Activated CD4-positive, alpha-beta T cell treated with anti-CD3 and anti-CD28 coated beads for 36 hours (primary cell): Measurements from ENCODE around the gene CNP. TPM values are rescaled to one million over a fixed set of nuclear protein-coding genes. Genes with fewer than 3 reads are reported as not detected.
A peak's percentile ranks its signal among the peaks of the same experiment; 100 is the strongest.

Source experiments
- ATAC-seq: fragments of 200-7000 bp; cut with Tn5 transposase; one replicate; pipeline ENCODE4 v1.10.0; 2021; ENCODE audit warnings: mild to moderate bottlenecking, moderate library complexity
- CTCF ChIA-PET: fragments of 350-600 bp; sonication (Branson Sonifier 250); formaldehyde crosslinking; loops from one replicate; lab custom pipeline; 2021; ENCODE audit warnings: antibody characterized with exemption; lab: Charles Lee
- POLR2A ChIA-PET: fragments of 350-600 bp; sonication (Branson Sonifier 250); formaldehyde crosslinking; loops from one replicate; lab custom pipeline; 2021; ENCODE audit warnings: antibody characterized with exemption, inconsistent platforms; lab: Charles Lee
- DNase-seq: peaks from one replicate; pipeline ENCODE4 v3.0.0-alpha.2; 2020
- H3K27ac Mint-ChIP-seq: one replicate; pipeline ENCODE4 v1.8.0; 2021; ENCODE audit warnings: mixed read lengths
- H3K27me3 Mint-ChIP-seq: one replicate; pipeline ENCODE4 v1.8.0; 2021; ENCODE audit warnings: mixed read lengths
- H3K36me3 Mint-ChIP-seq: one replicate; pipeline ENCODE4 v1.8.0; 2021; ENCODE audit warnings: low read depth, mixed read lengths
- H3K4me1 Mint-ChIP-seq: one replicate; pipeline ENCODE4 v1.8.0; 2021; ENCODE audit warnings: mixed read lengths
- H3K4me3 Mint-ChIP-seq: one replicate; pipeline ENCODE4 v1.8.0; 2021; ENCODE audit warnings: mild to moderate bottlenecking, moderate library complexity, mixed read lengths
- H3K9me3 Mint-ChIP-seq: one replicate; pipeline ENCODE4 v1.8.0; 2021; ENCODE audit warnings: low read depth, mixed read lengths
- intact Hi-C, 2 experiments: fragments of 100-400 bp; cut with DNase I in 1 of 2; cut with micrococcal nuclease in 1 of 2; formaldehyde crosslinking; loops; one replicate each; pipeline versions ENCODE4 v1.14.2 to v1.15.1; 2022 to 2024; cut with DNase I, micrococcal nuclease
- total RNA-seq, 2 experiments: library from RNA; stranded (reverse); gene quantifications; one replicate each; pipeline ENCODE4 v1.2.3, GENCODE V29; 2021

The CNP gene
- total RNA-seq, 2 experiments from 2014 or later: 55.1 to 77.0 TPM

DNA sequence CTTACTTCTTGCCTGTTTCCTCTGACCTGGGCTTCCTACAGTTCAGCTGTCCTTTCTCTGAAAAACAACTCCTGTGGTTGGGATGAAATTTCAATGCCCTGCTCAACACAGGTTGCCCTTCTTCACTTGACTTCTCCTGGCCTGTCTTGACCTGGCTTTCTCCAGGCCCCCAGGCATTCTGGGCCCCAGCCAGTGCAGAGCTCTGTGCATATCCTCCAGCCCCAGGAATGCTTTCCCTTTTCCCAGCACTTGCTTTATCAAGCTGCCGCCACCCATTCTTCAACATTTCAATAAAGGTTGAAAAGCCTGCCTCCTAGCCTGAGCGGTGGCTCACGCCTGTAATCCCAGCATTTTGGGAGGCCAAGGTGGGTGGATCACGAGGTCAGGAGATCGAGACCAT, 25.4 kb upstream of the CNP start:
- Mint-ChIP-seq H3K36me3 (no peaks in the 10 kb centered on the region), H3K4me1 (no peaks in the 10 kb centered on the region), H3K27ac (no peak overlapping the region), H3K4me3 (no peak overlapping the region), H3K27me3 (no peaks in the 10 kb centered on the region), H3K9me3 (no peaks in the 10 kb centered on the region)
- ATAC-seq (no peak), DNase-seq (no peak)
- intact Hi-C loops: no loop called here
- ChIA-PET POLR2A (no interaction called here), CTCF (no interaction called here)

DNA sequence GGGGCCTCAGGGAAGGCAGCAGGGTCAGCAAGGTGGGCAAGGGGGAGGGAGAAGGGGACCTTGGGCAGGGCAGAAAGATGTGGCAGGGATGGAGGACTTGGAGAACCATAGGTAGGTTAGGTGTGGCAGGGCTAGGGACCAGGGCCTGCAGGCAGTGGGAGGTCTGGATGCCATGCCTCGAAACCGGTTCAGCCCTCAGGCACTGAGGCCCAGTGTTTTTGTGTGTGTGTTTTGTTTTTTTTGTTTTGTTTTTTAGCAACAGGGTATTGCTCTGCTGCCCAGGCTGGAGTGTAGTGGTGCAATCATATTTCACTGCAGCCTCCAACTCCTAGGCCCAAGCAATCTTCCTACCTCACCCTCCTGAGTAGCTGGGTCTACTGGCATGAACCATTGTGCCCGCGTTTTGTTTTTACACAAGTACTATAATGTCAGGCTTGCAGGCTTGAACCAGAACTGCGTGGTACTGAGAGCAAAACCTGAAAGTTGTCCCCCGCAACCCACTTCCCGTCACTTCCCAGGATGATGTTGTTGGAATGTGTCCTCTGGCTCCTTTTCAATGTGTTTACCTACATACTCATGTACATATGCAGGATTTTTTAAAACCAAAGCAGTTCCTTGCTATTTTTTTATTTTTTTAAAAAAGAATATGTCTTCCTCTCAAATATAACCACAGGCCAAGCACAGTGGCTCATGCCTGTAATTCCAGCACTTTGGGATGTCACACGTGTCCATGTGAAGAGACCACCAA, 23.8 kb upstream of the CNP start:
- Mint-ChIP-seq H3K4me1 (no peaks in the 10 kb centered on the region), H3K9me3 (no peaks in the 10 kb centered on the region), H3K36me3 (no peaks in the 10 kb centered on the region), H3K27me3 (no peaks in the 10 kb centered on the region), H3K4me3 (no peak overlapping the region), H3K27ac (no peak overlapping the region)
- CTCF ChIA-PET: interaction anchor here (0.7 kb wide), 1 partner anchor 186 kb away, joined by 3 read pairs; no protein-coding TSS in a partner anchor
- ATAC-seq (no peak), DNase-seq (no peak)
- POLR2A ChIA-PET: interaction anchor here (1.0 kb wide), 1 partner anchor 16 kb away, joined by 3 read pairs; no protein-coding TSS in a partner anchor
- intact Hi-C loops: no loop called here

DNA sequence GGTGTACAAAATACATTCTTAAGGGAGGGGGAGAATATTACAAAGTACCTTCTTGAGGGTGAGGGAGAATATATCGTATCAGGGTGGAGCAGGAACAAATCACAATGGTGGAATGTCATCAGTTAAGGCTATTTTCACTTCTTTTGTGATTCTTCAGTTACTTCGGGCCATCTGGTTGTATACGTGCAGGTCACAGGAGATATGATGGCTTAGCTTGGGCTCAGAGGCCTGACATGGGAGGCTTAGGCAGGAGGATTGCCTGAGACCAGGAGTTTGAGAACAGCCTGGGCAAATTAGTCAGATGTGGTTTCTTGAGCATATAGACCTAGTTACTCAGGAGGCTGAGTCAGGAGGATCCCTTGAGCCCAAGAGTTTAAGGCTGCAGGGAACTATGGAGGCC, 23.1 kb upstream of the CNP start:
- Mint-ChIP-seq H3K36me3 (no peaks in the 10 kb centered on the region), H3K9me3 (no peaks in the 10 kb centered on the region), H3K4me1 (no peaks in the 10 kb centered on the region), H3K4me3 (no peak overlapping the region), H3K27me3 (no peaks in the 10 kb centered on the region), H3K27ac (no peak overlapping the region)
- DNase-seq (no peak), ATAC-seq (no peak)
- ChIA-PET CTCF (interaction anchor here (0.7 kb wide), 1 partner anchor 185 kb away, joined by 3 read pairs; no protein-coding TSS in a partner anchor), POLR2A (interaction anchor here (1.0 kb wide), 1 partner anchor 15 kb away, joined by 3 read pairs; no protein-coding TSS in a partner anchor)
- intact Hi-C loops: no loop called here

DNA sequence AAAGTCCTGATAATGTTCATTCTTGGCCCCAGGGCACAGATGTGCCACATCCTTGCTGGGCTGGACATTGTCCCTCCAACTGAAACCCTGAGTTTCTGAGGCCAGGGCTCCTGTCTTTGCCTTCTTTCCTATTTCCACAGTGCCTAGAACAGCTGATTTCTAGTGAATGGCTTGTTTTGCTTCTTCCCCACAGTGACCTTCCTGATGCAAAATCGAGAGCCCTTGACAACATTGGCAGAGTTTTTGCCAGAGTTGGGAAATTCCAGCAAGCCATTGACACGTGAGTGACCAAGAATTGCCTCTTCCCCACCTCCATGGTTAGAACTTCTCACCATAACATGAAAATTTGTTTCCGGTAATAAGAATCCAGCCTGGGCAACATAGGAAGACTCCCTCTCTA, 21.7 kb upstream of the CNP start:
- Mint-ChIP-seq H3K4me1 (no peaks in the 10 kb centered on the region), H3K27ac (no peak overlapping the region), H3K36me3 (no peaks in the 10 kb centered on the region), H3K4me3 (no peak overlapping the region), H3K9me3 (no peaks in the 10 kb centered on the region), H3K27me3 (no peaks in the 10 kb centered on the region)
- no peak for DNase-seq
- POLR2A ChIA-PET: no interaction called here
- ATAC-seq: no peak
- intact Hi-C loops: no loop called here
- CTCF ChIA-PET: interaction anchor here (1.3 kb wide), 1 partner anchor 16 kb away, joined by 4 read pairs; no protein-coding TSS in a partner anchor

- ATAC-seq: no peak
- Mint-ChIP-seq H3K27ac (no peak overlapping the region), H3K36me3 (no peaks in the 10 kb centered on the region), H3K27me3 (no peaks in the 10 kb centered on the region), H3K4me3 (no peak overlapping the region), H3K4me1 (no peaks in the 10 kb centered on the region), H3K9me3 (no peaks in the 10 kb centered on the region)
- POLR2A ChIA-PET: interaction anchor here (0.7 kb wide), 1 partner anchor 82 kb away, joined by 3 read pairs; no protein-coding TSS in a partner anchor
- CTCF ChIA-PET: interaction anchor here (0.6 to 1.3 kb wide), 5 partner anchors 13 to 231 kb away, joined by 3 to 4 read pairs (median 4); no protein-coding TSS in a partner anchor
- DNase-seq: no peak
- intact Hi-C loops: no loop called here
Measured at GRCh38 chr17:41948762-41949460, 17.7 kb upstream of the CNP start.

DNA sequence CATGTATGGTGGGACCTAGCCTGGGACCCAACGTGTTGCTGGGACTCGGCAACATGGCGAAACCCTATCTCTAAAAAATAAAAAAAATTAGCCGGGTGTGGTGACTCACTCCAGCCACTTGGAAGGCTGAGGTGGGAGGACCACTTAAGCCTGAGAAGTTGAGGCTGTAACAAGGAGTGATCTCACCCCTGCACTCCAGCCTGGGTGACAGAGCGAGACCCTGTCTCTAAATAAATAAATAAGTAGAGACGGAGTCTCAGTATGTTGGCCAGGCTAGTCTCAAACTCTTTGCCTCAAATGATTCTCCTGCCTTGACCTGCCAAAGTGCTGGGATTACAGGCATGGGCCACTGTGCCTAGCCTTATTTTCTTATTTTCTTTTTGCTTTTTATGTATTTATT, 10.1 kb upstream of the CNP start:
- CTCF ChIA-PET: interaction anchor here (0.7 kb wide), 1 partner anchor 70 kb away, joined by 3 read pairs; no protein-coding TSS in a partner anchor
- no peaks in the 10 kb centered on the region for H3K36me3 Mint-ChIP-seq
- H3K27me3 Mint-ChIP-seq: peaks cover 2% of the 10 kb centered on the region
- no peak overlapping the region for H3K27ac Mint-ChIP-seq
- ATAC-seq (no peak), DNase-seq (no peak)
- POLR2A ChIA-PET: no interaction called here
- no peaks in the 10 kb centered on the region for H3K4me1 Mint-ChIP-seq
- no peaks in the 10 kb centered on the region for H3K9me3 Mint-ChIP-seq
- H3K4me3 Mint-ChIP-seq: no peak overlapping the region
- intact Hi-C loops: no loop called here

DNA sequence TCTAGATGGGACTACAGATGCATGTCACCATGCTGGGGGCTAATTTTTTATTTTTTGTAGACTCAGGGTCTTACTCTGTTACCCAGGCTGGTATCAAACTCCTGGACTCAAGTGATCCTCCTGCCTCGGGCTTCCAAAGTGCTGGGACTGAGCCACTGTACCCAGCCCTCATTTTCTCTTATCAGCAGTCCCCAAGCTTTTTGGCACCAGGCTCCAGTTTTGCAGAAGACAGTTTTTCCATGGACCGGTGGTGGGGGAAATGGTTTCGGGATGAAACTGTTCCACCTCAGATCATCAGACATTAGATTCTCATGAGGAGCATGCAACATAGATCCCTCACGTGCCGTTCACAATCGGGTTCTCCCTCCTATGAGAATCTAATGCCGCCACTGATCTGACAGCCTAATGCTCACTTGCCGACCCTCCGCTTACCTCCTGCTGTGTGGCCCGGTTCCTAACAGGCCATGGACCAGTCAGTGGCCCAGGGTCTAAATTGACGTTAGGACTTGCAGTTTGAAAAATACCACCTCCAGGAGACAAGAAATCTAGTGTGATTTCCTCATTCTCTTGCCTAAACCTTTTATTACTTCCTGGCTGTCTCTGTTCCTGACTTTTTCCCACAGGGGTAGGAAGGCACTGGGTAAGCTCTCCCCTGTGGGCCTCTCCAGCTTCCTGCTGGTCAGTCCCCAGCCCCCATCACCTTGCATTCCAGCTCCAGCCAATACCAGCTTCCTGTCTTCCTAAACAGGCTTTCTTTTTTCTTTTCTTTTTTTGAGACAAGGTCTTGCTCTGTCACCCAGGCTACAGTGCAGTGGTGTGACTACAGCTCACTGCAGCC, 9.3 kb upstream of the CNP start:
- Mint-ChIP-seq H3K4me1 (no peaks in the 10 kb centered on the region), H3K36me3 (no peaks in the 10 kb centered on the region), H3K27me3 (peaks cover 2% of the 10 kb centered on the region), H3K4me3 (no peak overlapping the region), H3K9me3 (no peaks in the 10 kb centered on the region), H3K27ac (no peak overlapping the region)
- ATAC-seq: no peak
- no peak for DNase-seq
- POLR2A ChIA-PET: no interaction called here
- CTCF ChIA-PET: interaction anchor here (0.5 to 0.7 kb wide), 2 partner anchors 36 to 69 kb away, joined by 3 read pairs; no protein-coding TSS in a partner anchor
- intact Hi-C loops: no loop called here

DNA sequence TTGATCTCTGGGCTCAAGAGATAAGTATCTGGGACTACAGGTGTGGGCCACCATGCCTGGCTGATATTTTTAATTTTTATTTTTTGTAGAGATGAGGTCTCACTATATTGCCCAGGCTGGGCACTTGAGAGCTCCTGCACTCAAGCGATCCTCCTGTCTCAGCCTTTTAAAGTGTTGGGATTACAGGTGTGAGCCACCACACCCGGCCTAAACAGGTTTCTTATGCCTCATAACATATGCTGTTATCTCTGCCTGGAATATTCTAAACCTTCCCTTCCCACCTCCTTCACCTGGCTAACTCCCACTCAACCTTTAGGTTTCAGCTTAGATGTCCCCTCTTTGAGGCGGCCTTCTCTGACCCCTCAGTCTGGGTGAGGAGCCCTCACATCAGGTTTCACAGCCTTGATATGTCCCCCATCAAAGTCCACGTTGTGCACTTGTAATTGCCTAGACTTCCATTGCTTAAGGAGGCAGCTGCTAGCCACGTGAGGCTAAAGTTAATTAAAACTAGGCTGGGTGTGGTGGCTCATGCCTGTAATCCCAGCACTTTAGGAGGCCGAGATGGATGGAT, 8.6 kb upstream of the CNP start:
- no peak for DNase-seq
- intact Hi-C loops: no loop called here
- no peak for ATAC-seq
- Mint-ChIP-seq H3K9me3 (no peaks in the 10 kb centered on the region), H3K36me3 (no peaks in the 10 kb centered on the region), H3K27me3 (peaks cover 2% of the 10 kb centered on the region), H3K27ac (no peak overlapping the region), H3K4me1 (no peaks in the 10 kb centered on the region), H3K4me3 (no peak overlapping the region)
- ChIA-PET CTCF (interaction anchor here (0.5 to 0.7 kb wide), 2 partner anchors 37 to 67 kb away, joined by 3 read pairs; no protein-coding TSS in a partner anchor), POLR2A (no interaction called here)

DNA sequence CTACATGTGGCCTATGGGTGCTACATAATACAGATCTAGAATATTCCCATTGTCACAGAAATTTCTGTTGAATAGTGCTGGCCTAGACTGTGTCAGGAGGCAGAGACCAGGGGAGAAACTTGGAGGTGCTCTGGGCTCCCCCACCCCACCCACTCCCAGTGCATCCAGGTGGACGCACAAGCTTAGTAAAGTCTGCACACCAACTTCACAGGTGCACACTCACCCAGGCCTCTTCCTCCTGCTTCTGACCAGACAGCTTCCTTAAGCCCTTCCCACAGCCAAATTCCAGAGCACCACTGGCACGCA, 7.6 kb upstream of the CNP start:
- H3K27me3 Mint-ChIP-seq: peaks cover 2% of the 10 kb centered on the region
- ATAC-seq (no peak), DNase-seq (no peak)
- H3K4me1 Mint-ChIP-seq: no peaks in the 10 kb centered on the region
- H3K4me3 Mint-ChIP-seq: no peak overlapping the region
- ChIA-PET POLR2A (interaction anchor here (0.7 kb wide), 1 partner anchor 16 kb away, joined by 3 read pairs; no protein-coding TSS in a partner anchor), CTCF (interaction anchor here (0.6 to 1.2 kb wide), 5 partner anchors 18 to 222 kb away, joined by 3 to 6 read pairs (median 3); no protein-coding TSS in a partner anchor)
- no peaks in the 10 kb centered on the region for H3K36me3 Mint-ChIP-seq
- H3K27ac Mint-ChIP-seq: no peak overlapping the region
- intact Hi-C loops: loop anchor here in 1 of 2 experiments (1.0 kb wide), 1 partner anchor 221 kb away; no protein-coding TSS in a partner anchor
- no peaks in the 10 kb centered on the region for H3K9me3 Mint-ChIP-seq

GRCh38 chr17:41959336-41960095, 7.1 kb upstream of the CNP start:
- POLR2A ChIA-PET: interaction anchor here (0.7 kb wide), 1 partner anchor 16 kb away, joined by 3 read pairs; no protein-coding TSS in a partner anchor
- peaks cover 2% of the 10 kb centered on the region for H3K27me3 Mint-ChIP-seq
- intact Hi-C loops: loop anchor here in 1 of 2 experiments (1.0 kb wide), 1 partner anchor 221 kb away; no protein-coding TSS in a partner anchor
- H3K36me3 Mint-ChIP-seq: no peaks in the 10 kb centered on the region
- H3K9me3 Mint-ChIP-seq: no peaks in the 10 kb centered on the region
- H3K27ac Mint-ChIP-seq: no peak overlapping the region
- no peaks in the 10 kb centered on the region for H3K4me1 Mint-ChIP-seq
- peak; percentile 17 for DNase-seq
- H3K4me3 Mint-ChIP-seq: no peak overlapping the region
- CTCF ChIA-PET: interaction anchor here (0.6 to 1.2 kb wide), 6 partner anchors 18 to 954 kb away, joined by 3 to 6 read pairs (median 4); no protein-coding TSS in a partner anchor
- ATAC-seq: no peak
